Measurements from ENCODE around the gene GLRA3.

- TF ChIP-seq CTCF (IDR thresholded peaks at IDR 0.05; ENCODE audit: extremely low read depth in 1 of 2, insufficient read depth in 1 of 2, low read depth in 1 of 2, low read length in 2 of 2) (no peak), EZH2 (IDR thresholded peaks at IDR 0.05; ENCODE audit: borderline replicate concordance, low read depth, low read length, severe bottlenecking) (no peak), POLR2A (IDR thresholded peaks at IDR 0.05; ENCODE audit: low read depth, low read length) (no peak), MYC (IDR thresholded peaks at IDR 0.05; ENCODE audit: low read depth, low read length) (no peak), JUN (IDR thresholded peaks at IDR 0.05; ENCODE audit: borderline replicate concordance, insufficient read depth, insufficient read length, low read depth) (no peak), MAX (IDR thresholded peaks at IDR 0.05; ENCODE audit: insufficient read depth, insufficient read length) (no peak)
These were observed 20.9 kb downstream of the GLRA3 start for GRCh38 chr4:174808119-174808518.
